Measurements from ENCODE around the gene SPOCK1.

The SPOCK1 gene

DNA sequence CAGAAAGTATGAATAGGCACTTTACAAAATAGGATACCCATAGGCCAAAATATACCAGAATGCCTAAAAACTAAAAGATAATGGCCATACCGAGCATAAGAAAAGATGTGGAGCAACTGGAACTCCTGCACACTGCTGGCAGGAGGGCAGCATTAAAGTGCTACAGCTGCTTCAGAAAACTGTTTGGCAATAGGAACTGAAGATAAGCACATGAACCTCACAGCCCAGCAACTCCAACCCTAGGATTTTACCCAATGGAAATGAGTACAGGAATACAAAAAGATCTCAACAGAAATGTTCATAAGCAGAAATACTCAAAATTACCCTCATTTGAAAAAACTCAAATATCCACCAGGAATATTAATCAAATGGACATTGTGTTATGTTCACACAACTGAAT, 209.3 kb downstream of the SPOCK1 start:
- TF ChIP-seq EZH2 (IDR thresholded peaks at IDR 0.05): no peak
- no peak for TF ChIP-seq FOXP2 (optimal IDR thresholded peaks at IDR 0.05; ENCODE audit: control extremely low read depth, extremely low read length, insufficient read depth)
- no peak for TF ChIP-seq POLR2AphosphoS5 (IDR thresholded peaks at IDR 0.05; ENCODE audit: borderline replicate concordance, low read depth, low read length)

DNA sequence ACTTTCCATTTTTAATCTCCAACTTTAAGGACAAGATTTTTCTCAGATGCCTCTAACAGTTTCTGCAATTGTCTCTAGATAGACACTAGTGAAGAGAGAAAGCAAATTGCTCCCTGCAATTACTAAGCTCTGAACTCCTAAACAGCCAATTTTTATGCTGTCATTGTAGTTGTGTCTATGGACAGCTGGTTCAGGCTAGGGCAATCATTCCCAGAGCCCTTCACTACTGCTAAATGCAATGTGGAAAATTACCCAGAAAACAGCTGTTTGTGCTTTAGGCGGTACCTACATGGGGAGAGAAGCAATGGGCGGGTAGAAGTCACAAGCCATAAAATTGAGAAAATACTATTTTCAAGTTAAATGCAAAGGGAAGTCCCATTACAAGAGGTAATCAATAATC, 211.6 kb downstream of the SPOCK1 start:
- Histone ChIP-seq H3K36me3 (ENCODE audit: insufficient read depth, low read length) (no peaks in the 10 kb centered on the region), H3K27ac (no peak overlapping the region), H3K9me3 (ENCODE audit: low read depth, low read length) (no peaks in the 10 kb centered on the region), H3K9ac (ENCODE audit: insufficient read length) (no peak overlapping the region), H3K4me3 (no peak overlapping the region)
- no peak for DNase-seq (ENCODE audit: low read depth, low spot score)
- TF ChIP-seq FOXP2 (optimal IDR thresholded peaks at IDR 0.05; ENCODE audit: control extremely low read depth, extremely low read length, insufficient read depth) (no peak), POLR2AphosphoS5 (IDR thresholded peaks at IDR 0.05; ENCODE audit: borderline replicate concordance, low read depth, low read length) (no peak), EZH2 (IDR thresholded peaks at IDR 0.05) (no peak)

More for the DNA sequence above, 209.3 kb downstream of the SPOCK1 start:
- no peaks in the 10 kb centered on the region for H3K9me3 ChIP-seq (ENCODE audit: low read depth, low read length)
- H3K4me3 ChIP-seq: no peak overlapping the region
- no peak overlapping the region for H3K27ac ChIP-seq
- no peak overlapping the region for H3K9ac ChIP-seq (ENCODE audit: insufficient read length)
- H3K36me3 ChIP-seq (ENCODE audit: insufficient read depth, low read length): no peaks in the 10 kb centered on the region
- no peak for DNase-seq (ENCODE audit: low read depth, low spot score)

DNA sequence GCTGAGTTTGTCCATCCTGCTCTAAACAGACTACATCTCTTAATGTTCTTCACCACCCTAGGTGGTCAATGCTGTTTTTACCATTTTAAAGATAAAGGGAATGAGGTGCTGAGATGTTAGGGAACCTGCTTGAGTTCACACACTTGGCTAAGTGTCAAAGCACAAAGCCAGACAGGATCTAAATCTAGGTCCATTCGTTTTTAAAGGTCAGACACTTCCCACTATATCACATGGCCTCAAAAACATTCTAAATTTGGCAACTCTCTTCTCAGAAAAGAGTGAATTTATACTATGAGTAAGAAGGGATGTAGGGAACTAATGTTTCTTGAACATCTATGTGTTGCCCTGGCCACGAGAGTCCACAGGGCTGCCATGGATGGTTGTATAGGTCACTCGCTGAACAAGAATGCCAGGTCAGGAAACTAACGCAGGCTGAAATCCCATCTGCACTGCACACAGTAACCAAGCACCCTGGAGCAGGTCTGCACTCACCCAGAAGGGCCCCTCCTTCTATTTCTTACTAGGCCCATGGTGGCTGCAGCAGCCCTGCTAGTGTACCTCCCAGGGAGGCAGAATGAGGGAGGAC, 213.0 kb downstream of the SPOCK1 start:
- no peak for DNase-seq (ENCODE audit: low read depth, low spot score)
- Histone ChIP-seq H3K4me3 (no peak overlapping the region), H3K9ac (ENCODE audit: insufficient read length) (no peak overlapping the region), H3K36me3 (ENCODE audit: insufficient read depth, low read length) (no peaks in the 10 kb centered on the region), H3K9me3 (ENCODE audit: low read depth, low read length) (no peaks in the 10 kb centered on the region), H3K27ac (no peak overlapping the region)
- TF ChIP-seq POLR2AphosphoS5 (IDR thresholded peaks at IDR 0.05; ENCODE audit: borderline replicate concordance, low read depth, low read length) (no peak), EZH2 (IDR thresholded peaks at IDR 0.05) (no peak), FOXP2 (optimal IDR thresholded peaks at IDR 0.05; ENCODE audit: control extremely low read depth, extremely low read length, insufficient read depth) (no peak)

DNA sequence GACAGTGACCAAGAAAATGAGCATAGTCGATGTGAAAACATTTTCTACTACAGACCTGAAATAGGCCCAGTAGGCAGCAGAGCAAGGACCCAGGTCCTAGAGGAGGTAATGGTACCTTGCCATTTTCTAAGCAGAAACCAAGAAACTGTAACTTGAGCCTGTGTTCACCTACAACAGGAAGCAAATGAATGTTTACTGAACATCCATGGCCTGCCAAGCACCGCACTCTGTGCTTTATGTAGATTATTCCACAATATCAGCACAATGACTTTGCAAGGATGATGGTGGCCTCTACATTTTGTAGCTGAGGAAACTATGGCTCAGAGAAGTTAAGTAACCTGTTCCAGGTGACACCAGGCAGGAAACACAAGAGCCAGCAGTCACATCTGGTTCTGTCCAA, 215.3 kb downstream of the SPOCK1 start:
- Histone ChIP-seq H3K9me3 (ENCODE audit: low read depth, low read length) (no peaks in the 10 kb centered on the region), H3K4me3 (no peak overlapping the region), H3K36me3 (ENCODE audit: insufficient read depth, low read length) (no peaks in the 10 kb centered on the region), H3K27ac (no peak overlapping the region), H3K9ac (ENCODE audit: insufficient read length) (no peak overlapping the region)
- DNase-seq (ENCODE audit: low read depth, low spot score): no peak
- TF ChIP-seq EZH2 (IDR thresholded peaks at IDR 0.05) (no peak), FOXP2 (optimal IDR thresholded peaks at IDR 0.05; ENCODE audit: control extremely low read depth, extremely low read length, insufficient read depth) (no peak)

DNA sequence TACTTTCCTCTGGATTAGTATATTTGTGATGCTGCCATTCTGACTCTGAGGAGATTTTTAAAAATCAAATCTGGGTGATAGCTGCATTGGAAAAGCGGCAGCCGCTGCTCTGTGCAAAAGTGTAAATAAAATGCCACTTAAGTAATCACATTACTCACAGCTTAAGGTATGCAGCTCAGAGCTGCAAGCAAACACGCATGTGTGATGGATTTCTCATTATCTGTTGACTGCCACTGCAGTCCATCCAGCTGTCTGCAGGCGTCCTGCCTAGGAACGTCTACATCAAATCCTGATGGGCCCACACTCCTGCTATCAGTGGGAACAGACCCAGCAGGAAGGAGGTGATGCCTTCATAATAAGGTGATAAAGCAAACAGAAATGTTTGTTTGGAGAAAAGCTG, 216.9 kb downstream of the SPOCK1 start:
- no peak overlapping the region for H3K9ac ChIP-seq (ENCODE audit: insufficient read length)
- no peaks in the 10 kb centered on the region for H3K9me3 ChIP-seq (ENCODE audit: low read depth, low read length)
- no peaks in the 10 kb centered on the region for H3K36me3 ChIP-seq (ENCODE audit: insufficient read depth, low read length)
- DNase-seq (ENCODE audit: low read depth, low spot score): no peak
- no peak overlapping the region for H3K27ac ChIP-seq
- no peak overlapping the region for H3K4me3 ChIP-seq
- TF ChIP-seq EZH2 (IDR thresholded peaks at IDR 0.05): no peak
- TF ChIP-seq FOXP2 (optimal IDR thresholded peaks at IDR 0.05; ENCODE audit: control extremely low read depth, extremely low read length, insufficient read depth): no peak
- no peak for TF ChIP-seq POLR2AphosphoS5 (IDR thresholded peaks at IDR 0.05; ENCODE audit: borderline replicate concordance, low read depth, low read length)

DNA sequence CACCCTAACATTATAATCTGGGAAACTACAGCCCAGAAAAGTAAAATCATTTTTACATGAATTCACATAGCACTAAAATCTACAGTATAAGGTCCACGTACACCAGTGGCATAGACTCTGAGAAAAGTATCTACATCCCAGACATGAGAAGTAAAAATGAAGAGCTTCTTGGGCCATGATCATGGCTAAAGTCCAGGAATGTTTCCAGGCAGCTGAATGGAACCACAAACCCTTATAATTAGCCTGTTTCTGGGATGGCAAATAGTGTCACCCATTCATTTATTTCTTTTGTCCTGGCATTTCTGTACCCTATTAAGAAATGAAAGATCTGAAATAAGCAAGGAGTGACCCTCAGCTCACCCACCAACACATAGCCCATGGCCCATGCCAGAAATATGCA, 217.9 kb downstream of the SPOCK1 start:
- H3K9ac ChIP-seq (ENCODE audit: insufficient read length): no peak overlapping the region
- H3K4me3 ChIP-seq: no peak overlapping the region
- no peak overlapping the region for H3K27ac ChIP-seq
- DNase-seq (ENCODE audit: low read depth, low spot score): no peak
- H3K36me3 ChIP-seq (ENCODE audit: insufficient read depth, low read length): no peaks in the 10 kb centered on the region
- H3K9me3 ChIP-seq (ENCODE audit: low read depth, low read length): no peaks in the 10 kb centered on the region
- TF ChIP-seq EZH2 (IDR thresholded peaks at IDR 0.05): no peak
- TF ChIP-seq FOXP2 (optimal IDR thresholded peaks at IDR 0.05; ENCODE audit: control extremely low read depth, extremely low read length, insufficient read depth): no peak
- no peak for TF ChIP-seq POLR2AphosphoS5 (IDR thresholded peaks at IDR 0.05; ENCODE audit: borderline replicate concordance, low read depth, low read length)

DNA sequence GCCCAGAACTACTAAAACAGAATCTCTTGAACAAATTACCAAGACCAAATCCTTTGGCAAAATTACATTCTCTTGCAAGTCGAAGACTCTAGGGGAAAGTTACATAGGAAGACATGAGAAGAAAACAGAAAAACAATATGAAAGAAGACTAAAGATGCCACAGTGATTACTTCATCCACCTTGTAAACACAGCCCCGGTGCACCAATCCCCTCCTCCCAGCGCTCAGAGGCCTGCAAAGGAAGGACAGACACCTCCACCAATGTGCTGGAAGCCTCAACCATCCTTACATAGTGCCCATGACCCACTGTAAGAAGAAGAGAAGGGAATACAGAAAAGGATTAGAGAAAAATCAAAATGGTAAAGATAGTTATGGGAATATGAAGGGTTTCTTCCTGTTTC, 218.5 kb downstream of the SPOCK1 start:
- Histone ChIP-seq H3K27ac (no peak overlapping the region), H3K9me3 (ENCODE audit: low read depth, low read length) (no peaks in the 10 kb centered on the region), H3K9ac (ENCODE audit: insufficient read length) (no peak overlapping the region), H3K4me3 (no peak overlapping the region), H3K36me3 (ENCODE audit: insufficient read depth, low read length) (no peaks in the 10 kb centered on the region)
- DNase-seq (ENCODE audit: low read depth, low spot score): no peak
- TF ChIP-seq EZH2 (IDR thresholded peaks at IDR 0.05): no peak
- no peak for TF ChIP-seq FOXP2 (optimal IDR thresholded peaks at IDR 0.05; ENCODE audit: control extremely low read depth, extremely low read length, insufficient read depth)
- no peak for TF ChIP-seq POLR2AphosphoS5 (IDR thresholded peaks at IDR 0.05; ENCODE audit: borderline replicate concordance, low read depth, low read length)

DNA sequence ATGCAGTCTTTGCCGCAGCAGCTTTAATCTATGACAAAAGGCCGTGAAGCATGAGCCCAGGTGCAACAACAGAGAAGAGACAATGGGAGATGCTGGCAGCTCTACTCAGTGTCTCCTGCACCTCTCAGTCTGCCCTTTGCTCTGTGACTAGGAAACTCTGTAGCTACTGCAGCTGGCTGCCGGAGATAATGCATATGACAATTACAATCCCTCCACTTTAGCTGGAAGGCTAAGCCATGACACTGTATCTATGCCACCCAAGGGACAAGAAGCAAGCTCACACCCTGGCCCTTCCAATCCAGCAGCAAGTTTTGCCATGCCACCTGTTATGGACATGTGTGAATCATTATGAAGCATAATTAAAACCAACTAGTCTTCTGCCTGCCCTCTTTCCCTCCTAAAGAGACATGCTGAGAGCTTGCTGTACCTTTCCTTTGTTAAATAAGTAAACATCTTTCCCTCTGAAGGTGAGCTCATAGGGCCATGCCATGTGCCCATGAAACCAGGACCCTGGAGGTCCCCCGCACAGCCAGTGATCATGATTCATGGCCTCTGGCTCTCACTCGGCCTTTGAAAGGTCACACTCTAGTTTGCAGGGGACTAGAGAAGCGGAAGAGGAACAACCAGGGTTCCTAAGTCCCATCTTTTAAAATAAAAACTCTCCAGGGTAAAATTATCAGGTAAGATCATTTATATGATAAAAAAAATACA, 219.4 kb downstream of the SPOCK1 start:
- no peaks in the 10 kb centered on the region for H3K9me3 ChIP-seq (ENCODE audit: low read depth, low read length)
- DNase-seq (ENCODE audit: low read depth, low spot score): no peak

More for the DNA sequence above, 219.4 kb downstream of the SPOCK1 start:
- Histone ChIP-seq H3K4me3 (no peak overlapping the region), H3K36me3 (ENCODE audit: insufficient read depth, low read length) (no peaks in the 10 kb centered on the region), H3K27ac (no peak overlapping the region), H3K9ac (ENCODE audit: insufficient read length) (no peak overlapping the region)
- TF ChIP-seq POLR2AphosphoS5 (IDR thresholded peaks at IDR 0.05; ENCODE audit: borderline replicate concordance, low read depth, low read length) (no peak), EZH2 (IDR thresholded peaks at IDR 0.05) (no peak), FOXP2 (optimal IDR thresholded peaks at IDR 0.05; ENCODE audit: control extremely low read depth, extremely low read length, insufficient read depth) (no peak)

Measured in SK-N-MC (cell line).